A204.1 (cell line): Measurements from ENCODE around the gene AXL.

Experiments
- FAIRE-seq: peaks from 2 replicates; lab custom pipeline; 2012; peaks lifted over from hg19 to GRCh38; lab: Jason Lieb, UNC

The AXL gene

DNA sequence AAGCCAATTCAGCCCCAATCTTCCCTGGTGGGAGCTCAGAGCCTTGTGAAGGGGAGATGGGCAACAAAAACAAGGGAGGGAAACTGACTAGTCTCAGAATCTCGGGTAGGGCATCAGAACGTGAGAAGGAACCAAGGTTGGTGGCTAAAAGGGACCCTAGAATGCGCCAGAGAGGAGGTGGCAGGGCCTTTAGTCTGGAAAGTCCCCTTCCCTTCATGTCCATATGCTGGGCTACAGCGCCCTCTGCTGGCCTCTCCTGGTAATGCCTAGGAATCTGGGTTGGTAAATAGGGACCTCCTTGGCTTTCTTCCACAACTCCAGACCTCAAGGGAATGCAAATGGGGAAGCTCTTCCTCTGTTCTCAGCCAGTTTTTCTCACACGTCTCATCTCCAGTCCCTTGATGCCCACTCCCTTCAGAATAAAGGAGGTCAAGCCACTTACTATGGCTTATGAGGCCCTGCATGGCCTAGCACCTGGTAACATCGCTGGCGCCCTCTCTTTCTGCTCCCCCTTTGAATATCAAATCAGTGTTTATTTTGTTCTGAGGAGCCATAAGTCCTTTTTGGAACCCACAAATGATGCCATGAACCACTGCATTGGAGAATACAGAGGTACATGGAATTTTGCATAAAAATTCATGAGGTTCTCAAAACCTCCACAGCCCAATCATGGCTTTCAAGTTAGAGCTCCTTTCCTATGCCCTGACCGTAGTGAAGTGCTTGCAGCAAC is 89.6 kb downstream of the AXL start:
- FAIRE-seq = peak; percentile 6

GRCh38 chr19:41309180-41310032 is 90.4 kb downstream of the AXL start:
- FAIRE-seq = no peak

DNA sequence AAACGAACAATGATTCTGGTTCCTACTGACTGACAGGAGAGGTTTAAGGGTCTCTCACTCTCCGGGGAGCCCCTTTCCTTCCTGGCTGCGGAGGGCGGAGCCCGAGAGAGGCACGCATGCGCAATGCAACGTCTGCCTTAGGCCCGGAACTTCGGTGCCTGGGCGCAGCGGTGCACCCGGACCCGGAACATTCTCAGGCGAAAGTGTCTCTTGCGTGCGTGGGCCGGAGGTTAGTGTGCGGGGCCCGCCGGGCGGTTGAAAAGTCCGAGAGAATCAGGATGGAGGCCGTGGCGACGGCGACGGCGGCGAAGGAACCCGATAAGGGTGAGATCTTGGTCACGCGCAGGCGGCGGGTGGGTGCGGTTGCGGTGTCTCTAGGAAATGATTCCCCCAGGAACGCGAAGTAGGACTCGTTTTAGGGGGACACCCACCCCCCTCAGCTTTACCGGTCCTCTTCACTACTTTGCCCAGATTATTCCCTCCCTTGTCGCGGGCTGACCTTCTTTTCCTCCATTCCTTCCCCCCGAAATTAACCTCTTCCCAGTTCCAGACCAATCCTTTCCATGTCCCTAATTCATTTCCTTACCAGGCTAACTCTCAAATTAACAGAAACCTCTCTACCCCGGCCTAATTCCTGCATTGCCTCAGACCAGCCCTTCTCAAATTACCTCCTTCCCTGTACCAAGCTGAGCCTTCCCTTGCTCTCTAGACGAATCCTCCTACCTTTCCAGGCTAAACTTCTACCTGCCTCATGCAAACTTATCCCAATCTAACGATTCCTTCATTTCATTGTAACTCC is 91.2 kb downstream of the AXL start, which contains the start of gene CCDC97:
Gene CCDC97, plus strand, starts transcription at position 140 of the 799 bp plus-strand sequence. Its CDS starts 139 bp downstream, at position 279.
- FAIRE-seq = no peak

- no peak for FAIRE-seq
Observed at GRCh38 chr19:41311072-41311471, 92.0 kb downstream of the AXL start.
